ENCODE measurements around the gene PFN1. TPM values are rescaled to one million over a fixed set of nuclear protein-coding genes. Genes with fewer than 3 reads are reported as not detected.

PFN1 gene
- polyA plus RNA-seq, 1 donor from 2014 or later: 145 TPM

GRCh38 chr17:4939796-4940554 lies 8.4 kb downstream of the PFN1 start, which contains the start of the genes RNF167 and SLC25A11:
TSS of gene RNF167 (plus strand) at chr17:4940268. CDS start at chr17:4940910, 642 bp downstream.
TSS of gene SLC25A11 (minus strand) at chr17:4940046. CDS start at chr17:4939910, 136 bp downstream.
- Histone ChIP-seq H3K9me2 (ENCODE audit: insufficient read depth, low read length) (no peaks in the 10 kb centered on the region), H3K27ac (ENCODE audit: low read length) (peak within 1 kb of the TSS; percentile 97), H3K4me2 (ENCODE audit: low read length) (peak within 1 kb of the TSS; percentile 86), H3K9me3 (ENCODE audit: low read length) (no peaks in the 10 kb centered on the region), H3K27me3 (ENCODE audit: insufficient read depth, low read depth, low read length) (no peaks in the 10 kb centered on the region), H3K79me2 (replicated peaks; ENCODE audit: insufficient read depth, low read length) (peaks cover 20% of the 10 kb centered on the region), H3K36me3 (ENCODE audit: insufficient read depth, low read length) (no peaks in the 10 kb centered on the region), H3K9ac (ENCODE audit: low read length) (peak within 1 kb of the TSS; percentile 92), H3K4me3 (ENCODE audit: low read length) (peak within 1 kb of the TSS; percentile 83), H3F3A (ENCODE audit: insufficient read depth, low read length, poor library complexity, severe bottlenecking) (no peaks in the 10 kb centered on the region), H2AFZ (ENCODE audit: low read depth, low read length) (peak within 1 kb of the TSS; percentile 75), H4K20me1 (ENCODE audit: insufficient read depth) (no peaks in the 10 kb centered on the region)
- TF ChIP-seq SMC3 (conservative IDR thresholded peaks at IDR 0.05; ENCODE audit: poor library complexity): peak; percentile 50
- TF ChIP-seq EZH2 (IDR thresholded peaks at IDR 0.05; ENCODE audit: borderline replicate concordance, insufficient read depth, low read length, poor library complexity, severe bottlenecking): no peak
- TF ChIP-seq MXI1 (conservative IDR thresholded peaks at IDR 0.05; ENCODE audit: poor library complexity, severe bottlenecking): peak; percentile 85
- TF ChIP-seq POLR2AphosphoS5 (IDR thresholded peaks at IDR 0.05): peak; percentile 91
- TF ChIP-seq TAF1 (IDR thresholded peaks at IDR 0.05; ENCODE audit: low read depth): peak; percentile 52
- peak; percentile 35 for TF ChIP-seq CTCF (IDR thresholded peaks at IDR 0.05; ENCODE audit: poor library complexity, severe bottlenecking)
- TF ChIP-seq RAD21 (conservative IDR thresholded peaks at IDR 0.05): peak; percentile 47
- TF ChIP-seq REST (IDR thresholded peaks at IDR 0.05; ENCODE audit: borderline replicate concordance): peak; percentile 67
- TF ChIP-seq EP300 (conservative IDR thresholded peaks at IDR 0.05; ENCODE audit: poor library complexity, severe bottlenecking): peak; percentile 15

- H3K9ac ChIP-seq (ENCODE audit: low read length): peak overlapping the region; percentile 92
- H3K79me2 ChIP-seq (replicated peaks; ENCODE audit: insufficient read depth, low read length): peaks cover 20% of the 10 kb centered on the region
- H3K36me3 ChIP-seq (ENCODE audit: insufficient read depth, low read length): no peaks in the 10 kb centered on the region
- TF ChIP-seq TAF1 (IDR thresholded peaks at IDR 0.05; ENCODE audit: low read depth) (no peak), MXI1 (conservative IDR thresholded peaks at IDR 0.05; ENCODE audit: poor library complexity, severe bottlenecking) (no peak), RAD21 (conservative IDR thresholded peaks at IDR 0.05) (no peak), REST (IDR thresholded peaks at IDR 0.05; ENCODE audit: borderline replicate concordance) (no peak), CTCF (IDR thresholded peaks at IDR 0.05; ENCODE audit: poor library complexity, severe bottlenecking) (no peak), POLR2AphosphoS5 (IDR thresholded peaks at IDR 0.05) (no peak), EZH2 (IDR thresholded peaks at IDR 0.05; ENCODE audit: borderline replicate concordance, insufficient read depth, low read length, poor library complexity, severe bottlenecking) (no peak), SMC3 (conservative IDR thresholded peaks at IDR 0.05; ENCODE audit: poor library complexity) (no peak), EP300 (conservative IDR thresholded peaks at IDR 0.05; ENCODE audit: poor library complexity, severe bottlenecking) (no peak)
- H3K9me3 ChIP-seq (ENCODE audit: low read length): no peaks in the 10 kb centered on the region
- no peaks in the 10 kb centered on the region for H4K20me1 ChIP-seq (ENCODE audit: insufficient read depth)
- no peaks in the 10 kb centered on the region for H3K9me2 ChIP-seq (ENCODE audit: insufficient read depth, low read length)
- no peak overlapping the region for H2AFZ ChIP-seq (ENCODE audit: low read depth, low read length)
- H3K4me3 ChIP-seq (ENCODE audit: low read length): peak overlapping the region; percentile 83
- no peaks in the 10 kb centered on the region for H3K27me3 ChIP-seq (ENCODE audit: insufficient read depth, low read depth, low read length)
- H3K4me2 ChIP-seq (ENCODE audit: low read length): peak overlapping the region; percentile 86
- peak overlapping the region; percentile 97 for H3K27ac ChIP-seq (ENCODE audit: low read length)
- no peaks in the 10 kb centered on the region for H3F3A ChIP-seq (ENCODE audit: insufficient read depth, low read length, poor library complexity, severe bottlenecking)
These were observed 8.9 kb downstream of the PFN1 start for GRCh38 chr17:4939546-4939795.
